HEK293 (cell line): ENCODE results near the gene GABRA6.

ENCODE experiments used
- CTCF ChIA-PET: fragments of 350-600 bp; formaldehyde crosslinking; extraction: SDS; loops from one replicate; lab custom pipeline; 2021; ENCODE audit warnings: antibody characterized with exemption; lab: Yijun Ruan, JAX
- POLR2A ChIA-PET: fragments of 300-600 bp; formaldehyde crosslinking; extraction: SDS; loops from one replicate; lab custom pipeline; 2020; ENCODE audit warnings: antibody characterized with exemption, inconsistent platforms; lab: Yijun Ruan, JAX
- H3K27ac ChIP-seq: fragments of 200-500 bp; sonication (Bioruptor generic); 2 replicates; pipeline ENCODE4 v1.5.1; 2014; ENCODE audit warnings: low read depth, low read length, control low read depth, inconsistent platforms; ENCODE audit errors: extremely low read depth
- H3K36me3 ChIP-seq, 2 experiments: fragments of 200-500 bp in 1 of 2; sonication (Bioruptor generic) in 1 of 2; 1 replicate in 1 of 2; 2 replicates in 1 of 2; pipeline ENCODE4 v1.5.1; 2014 to 2017; ENCODE audit warnings: inconsistent platforms in 2 of 2, low read length in 2 of 2; ENCODE audit not compliant: control insufficient read depth in 2 of 2, insufficient read depth in 1 of 2
- H3K4me1 ChIP-seq: fragments of 200-500 bp; sonication (Bioruptor generic); 2 replicates; pipeline ENCODE4 v1.5.1; 2014; ENCODE audit warnings: mild to moderate bottlenecking, low read length, inconsistent platforms; ENCODE audit not compliant: control insufficient read depth, insufficient read depth
- H3K4me3 ChIP-seq: 2 replicates; pipeline ENCODE4 v1.5.1; 2011; ENCODE audit warnings: low read depth, mild to moderate bottlenecking, control low read depth, low read length, moderate library complexity
- H3K9me3 ChIP-seq: fragments of 200-500 bp; sonication (Bioruptor generic); 2 replicates; pipeline ENCODE4 v1.5.1; 2014; ENCODE audit warnings: low read depth, low read length, inconsistent platforms; ENCODE audit not compliant: control insufficient read depth, insufficient read depth
- CTCF ChIP-seq: fragments of 450-650 bp; formaldehyde crosslinking; IDR thresholded peaks from 2 replicates; pipeline ENCODE4 v1.5.1; 2016; ENCODE audit warnings: missing biosample characterization, missing genetic modification characterization
- EGR2 ChIP-seq: fragments of 450-650 bp; formaldehyde crosslinking; IDR thresholded peaks from 2 replicates; pipeline ENCODE4 v1.5.1; 2016; ENCODE audit warnings: low read depth, missing biosample characterization, missing genetic modification characterization
- GLI2 ChIP-seq: fragments of 450-650 bp; formaldehyde crosslinking; IDR thresholded peaks from 2 replicates; pipeline ENCODE4; 2017; ENCODE audit warnings: missing biosample characterization, missing genetic modification characterization, low read depth, borderline replicate concordance
- GLI4 ChIP-seq: fragments of 450-650 bp; formaldehyde crosslinking; IDR thresholded peaks from 2 replicates; pipeline ENCODE4 v1.5.1; 2016; ENCODE audit warnings: missing biosample characterization, missing genetic modification characterization
- KLF9 ChIP-seq: fragments of 450-650 bp; formaldehyde crosslinking; IDR thresholded peaks from 2 replicates; pipeline ENCODE4 v1.5.1; 2016; ENCODE audit warnings: missing biosample characterization, missing genetic modification characterization, low read depth
- PRDM2 ChIP-seq: fragments of 450-650 bp; formaldehyde crosslinking; IDR thresholded peaks from 2 replicates; pipeline ENCODE4 v1.5.1; 2016; ENCODE audit warnings: missing biosample characterization, missing genetic modification characterization, borderline replicate concordance
- SETDB1 ChIP-seq: IDR thresholded peaks from one replicate; pipeline ENCODE4 v1.6.1; 2017; ENCODE audit warnings: mild to moderate bottlenecking, low read length, moderate library complexity, mixed read lengths; ENCODE audit not compliant: insufficient read length
- ZBTB48 ChIP-seq: fragments of 450-650 bp; formaldehyde crosslinking; IDR thresholded peaks from 2 replicates; pipeline ENCODE4 v1.5.1; 2016; ENCODE audit warnings: missing biosample characterization, missing genetic modification characterization
- ZBTB8A ChIP-seq: fragments of 450-650 bp; formaldehyde crosslinking; IDR thresholded peaks from 2 replicates; pipeline ENCODE4 v1.5.1; 2016; ENCODE audit warnings: missing biosample characterization, missing genetic modification characterization
- ZNF140 ChIP-seq: fragments of 450-650 bp; formaldehyde crosslinking; IDR thresholded peaks from 2 replicates; pipeline ENCODE4 v1.5.1; 2016; ENCODE audit warnings: missing biosample characterization, missing genetic modification characterization
- ZNF169 ChIP-seq: fragments of 450-650 bp; formaldehyde crosslinking; IDR thresholded peaks from 2 replicates; pipeline ENCODE4 v1.5.1; 2016; ENCODE audit warnings: missing biosample characterization, missing genetic modification characterization
- ZNF341 ChIP-seq: fragments of 450-650 bp; formaldehyde crosslinking; IDR thresholded peaks from 2 replicates; pipeline ENCODE4; 2016; ENCODE audit warnings: low read depth, missing biosample characterization, missing genetic modification characterization
- ZNF366 ChIP-seq: fragments of 450-650 bp; formaldehyde crosslinking; conservative IDR thresholded peaks from 2 replicates; pipeline ENCODE4 v1.5.1; 2016; ENCODE audit warnings: missing biosample characterization, missing genetic modification characterization
- ZNF404 ChIP-seq: fragments of 450-650 bp; formaldehyde crosslinking; IDR thresholded peaks from 2 replicates; pipeline ENCODE4 v1.5.1; 2017; ENCODE audit warnings: missing biosample characterization, missing genetic modification characterization
- ZNF426 ChIP-seq: fragments of 450-650 bp; formaldehyde crosslinking; IDR thresholded peaks from 2 replicates; pipeline ENCODE4 v1.5.1; 2017; ENCODE audit warnings: missing biosample characterization, missing genetic modification characterization, mild to moderate bottlenecking, inconsistent platforms, moderate library complexity
- ZNF777 ChIP-seq: fragments of 450-650 bp; formaldehyde crosslinking; IDR thresholded peaks from 2 replicates; pipeline ENCODE4 v1.5.1; 2017; ENCODE audit warnings: missing biosample characterization, missing genetic modification characterization, borderline replicate concordance
- ZNF791 ChIP-seq: fragments of 450-650 bp; formaldehyde crosslinking; IDR thresholded peaks from 2 replicates; pipeline ENCODE4 v1.5.1; 2016; ENCODE audit warnings: missing biosample characterization, missing genetic modification characterization

The GABRA6 gene

GRCh38 chr5:161691911-161692310, 6.4 kb downstream of the GABRA6 start:
- Histone ChIP-seq H3K9me3 (no peaks in the 10 kb centered on the region), H3K4me3 (no peak overlapping the region), H3K27ac (no peak overlapping the region), H3K4me1 (no peaks in the 10 kb centered on the region), H3K36me3 (no peaks in the 10 kb centered on the region)
- TF ChIP-seq ZBTB48 (no peak), ZNF426 (tag by site-specific recombination) (no peak), ZNF777 (tag by site-specific recombination) (no peak), GLI2 (no peak), ZNF791 (tag by site-specific recombination) (no peak)
- POLR2A ChIA-PET = no interaction called here
- CTCF ChIA-PET = no interaction called here

- POLR2A ChIA-PET = no interaction called here
- CTCF ChIA-PET = no interaction called here
- H3K27ac ChIP-seq = no peak overlapping the region
- no peaks in the 10 kb centered on the region for H3K9me3 ChIP-seq
- H3K4me1 ChIP-seq = no peaks in the 10 kb centered on the region
- H3K36me3 ChIP-seq = no peaks in the 10 kb centered on the region
- no peak overlapping the region for H3K4me3 ChIP-seq
- TF ChIP-seq ZNF404 (tag by site-specific recombination) (no peak), EGR2 (tag by site-specific recombination) (no peak), SETDB1 (no peak), ZBTB8A (tag by site-specific recombination) (no peak), ZNF169 (tag by site-specific recombination) (no peak), ZNF366 (no peak), KLF9 (no peak), GLI4 (tag by site-specific recombination) (no peak), CTCF (tag by site-specific recombination) (no peak), ZNF341 (tag by site-specific recombination) (no peak), PRDM2 (tag by site-specific recombination) (no peak), ZNF140 (tag by site-specific recombination) (no peak)
These were observed 11.5 kb downstream of the GABRA6 start for GRCh38 chr5:161697001-161697400.
